Gastroesophageal sphincter (tissue), 3 donors: ENCODE data around the gene CTNNA2.

Experiments
- CTCF ChIP-seq, 4 experiments: fragments of 200-600 bp in 2 of 4; fragments of 450-650 bp in 2 of 4; sonication (generic) in 1 of 4; IDR thresholded peaks; one replicate each; pipeline ENCODE4 v1.5.1; 2017 to 2019; ENCODE audit warnings: antibody characterized with exemption in 4 of 4, mild to moderate bottlenecking in 2 of 4, moderate library complexity in 2 of 4
- EP300 ChIP-seq: sonication (generic); formaldehyde crosslinking; IDR thresholded peaks from one replicate; pipeline ENCODE4 v1.6.1; 2017; ENCODE audit warnings: antibody characterized with exemption, mild to moderate bottlenecking
- POLR2A ChIP-seq, 2 donors: fragments of 450-650 bp; IDR thresholded peaks; one replicate each; pipeline ENCODE4 v1.6.1; 2017; ENCODE audit warnings: antibody characterized with exemption in 2 of 2, mild to moderate bottlenecking in 2 of 2, moderate library complexity in 1 of 2
- POLR2AphosphoS5 ChIP-seq: sonication (generic); formaldehyde crosslinking; IDR thresholded peaks from one replicate; pipeline ENCODE4 v1.6.1; 2017; ENCODE audit warnings: antibody characterized with exemption

- TF ChIP-seq CTCF (IDR thresholded peaks at IDR 0.05), result peak in 2 of 4 experiments; percentile 24 to 44
- TF ChIP-seq POLR2AphosphoS5, result no peak
- no peak for TF ChIP-seq POLR2A (IDR thresholded peaks at IDR 0.05)
- TF ChIP-seq EP300, result no peak
These were observed 726.0 kb downstream of the CTNNA2 start for GRCh38 chr2:80238692-80239469.
